Endothelial cell of umbilical vein (primary cell): Measurements from ENCODE around the gene SLC15A1.

Experiments
- EZH2 ChIP-seq: IDR thresholded peaks from 2 replicates; pipeline ENCODE4 v1.6.1; 2012; ENCODE audit warnings: borderline replicate concordance, low read depth, mild to moderate bottlenecking, moderate library complexity, low read length, inconsistent platforms; ENCODE audit not compliant: severe bottlenecking
- FOS ChIP-seq: IDR thresholded peaks from 2 replicates; pipeline ENCODE4 v1.6.1; 2011; ENCODE audit warnings: mild to moderate bottlenecking, low read length, moderate library complexity, borderline replicate concordance; ENCODE audit not compliant: insufficient read depth
- GATA2 ChIP-seq: IDR thresholded peaks from 2 replicates; pipeline ENCODE4 v1.7.0; 2011; ENCODE audit warnings: low read depth, mild to moderate bottlenecking, moderate library complexity, mixed read lengths, low read length; ENCODE audit not compliant: insufficient read length, insufficient read depth
- JUN ChIP-seq: IDR thresholded peaks from 2 replicates; pipeline ENCODE4 v1.6.1; 2011; ENCODE audit warnings: borderline replicate concordance, low read depth; ENCODE audit not compliant: insufficient read length, insufficient read depth
- MYC ChIP-seq: IDR thresholded peaks from one replicate; pipeline ENCODE4 v1.6.1; 2011; ENCODE audit warnings: mild to moderate bottlenecking, low read depth, low read length
- POLR2A ChIP-seq: IDR thresholded peaks from 2 replicates; pipeline ENCODE4 v1.6.1; 2012; ENCODE audit warnings: low read depth, mild to moderate bottlenecking, control low read depth, low read length
- POLR2AphosphoS5 ChIP-seq: IDR thresholded peaks from 2 replicates; pipeline ENCODE4 v1.6.1; 2012; ENCODE audit warnings: low read depth, mild to moderate bottlenecking, control low read depth, low read length, moderate library complexity; ENCODE audit not compliant: insufficient read depth
- TF ChIP-seq, protein P1 (sequence below): IDR thresholded peaks from 2 replicates; pipeline ENCODE4 v1.6.1; 2011; ENCODE audit not compliant: insufficient read depth, insufficient read length
- TF ChIP-seq, protein P2 (sequence below), 2 donors: IDR thresholded peaks; 1 replicate in 1 of 2; 2 replicates in 1 of 2; pipeline ENCODE4 v1.5.1; 2011; ENCODE audit warnings: low read length in 2 of 2, mild to moderate bottlenecking in 2 of 2, moderate library complexity in 2 of 2, control low read depth in 1 of 2, inconsistent platforms in 1 of 2, low read depth in 1 of 2; ENCODE audit not compliant: insufficient read depth in 1 of 2; ENCODE audit errors: extremely low read depth in 1 of 2

DNA sequence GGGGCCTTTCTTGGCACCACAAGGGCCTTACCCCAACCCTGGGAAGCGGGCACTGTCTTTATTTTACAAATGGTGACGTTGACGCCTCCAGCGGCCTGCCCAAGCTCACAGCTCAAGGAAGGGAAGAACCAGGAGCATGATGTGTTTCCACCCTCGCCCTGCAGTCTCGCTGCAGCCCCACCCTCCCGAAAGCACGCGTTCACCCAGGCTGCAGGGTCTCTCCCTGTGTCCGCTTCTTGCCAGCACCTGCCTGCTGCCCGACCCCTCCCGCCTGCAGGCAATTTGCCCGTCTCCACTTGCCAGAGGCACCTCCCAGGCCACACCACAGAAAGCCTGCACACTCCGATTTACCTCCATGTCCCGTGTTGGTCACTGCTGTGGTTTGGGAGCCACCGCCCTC, 76.6 kb downstream of the SLC15A1 start:
- TF ChIP-seq, protein P1, sequence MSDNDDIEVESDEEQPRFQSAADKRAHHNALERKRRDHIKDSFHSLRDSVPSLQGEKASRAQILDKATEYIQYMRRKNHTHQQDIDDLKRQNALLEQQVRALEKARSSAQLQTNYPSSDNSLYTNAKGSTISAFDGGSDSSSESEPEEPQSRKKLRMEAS, result no peak
- TF ChIP-seq POLR2A, result no peak
- no peak for TF ChIP-seq EZH2
- TF ChIP-seq, protein P2, sequence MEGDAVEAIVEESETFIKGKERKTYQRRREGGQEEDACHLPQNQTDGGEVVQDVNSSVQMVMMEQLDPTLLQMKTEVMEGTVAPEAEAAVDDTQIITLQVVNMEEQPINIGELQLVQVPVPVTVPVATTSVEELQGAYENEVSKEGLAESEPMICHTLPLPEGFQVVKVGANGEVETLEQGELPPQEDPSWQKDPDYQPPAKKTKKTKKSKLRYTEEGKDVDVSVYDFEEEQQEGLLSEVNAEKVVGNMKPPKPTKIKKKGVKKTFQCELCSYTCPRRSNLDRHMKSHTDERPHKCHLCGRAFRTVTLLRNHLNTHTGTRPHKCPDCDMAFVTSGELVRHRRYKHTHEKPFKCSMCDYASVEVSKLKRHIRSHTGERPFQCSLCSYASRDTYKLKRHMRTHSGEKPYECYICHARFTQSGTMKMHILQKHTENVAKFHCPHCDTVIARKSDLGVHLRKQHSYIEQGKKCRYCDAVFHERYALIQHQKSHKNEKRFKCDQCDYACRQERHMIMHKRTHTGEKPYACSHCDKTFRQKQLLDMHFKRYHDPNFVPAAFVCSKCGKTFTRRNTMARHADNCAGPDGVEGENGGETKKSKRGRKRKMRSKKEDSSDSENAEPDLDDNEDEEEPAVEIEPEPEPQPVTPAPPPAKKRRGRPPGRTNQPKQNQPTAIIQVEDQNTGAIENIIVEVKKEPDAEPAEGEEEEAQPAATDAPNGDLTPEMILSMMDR (IDR thresholded peaks at IDR 0.05; ENCODE audit: extremely low read depth in 1 of 2, insufficient read depth in 1 of 2, low read depth in 1 of 2, low read length in 2 of 2), result no peak
- no peak for TF ChIP-seq POLR2AphosphoS5
- no peak for TF ChIP-seq MYC
- no peak for TF ChIP-seq JUN
- TF ChIP-seq GATA2, result no peak
- TF ChIP-seq FOS, result no peak
